GM12864 (cell line): ENCODE measurements around the gene BNIP3.

ENCODE experiments used
- DNase-seq: peaks from one replicate; pipeline ENCODE4 v3.0.0-alpha.2; 2011; ENCODE audit warnings: low read depth
- H3K4me3 ChIP-seq: 2 replicates; pipeline ENCODE4 v1.5.1; 2011; ENCODE audit warnings: mild to moderate bottlenecking, low read depth, low read length, control low read depth
- CTCF ChIP-seq: IDR thresholded peaks from 2 replicates; pipeline ENCODE4 v1.5.1; 2011; ENCODE audit warnings: low read depth, mild to moderate bottlenecking, moderate library complexity, low read length, control low read depth, inconsistent platforms; ENCODE audit errors: missing control alignments

Gene BNIP3, protein sequence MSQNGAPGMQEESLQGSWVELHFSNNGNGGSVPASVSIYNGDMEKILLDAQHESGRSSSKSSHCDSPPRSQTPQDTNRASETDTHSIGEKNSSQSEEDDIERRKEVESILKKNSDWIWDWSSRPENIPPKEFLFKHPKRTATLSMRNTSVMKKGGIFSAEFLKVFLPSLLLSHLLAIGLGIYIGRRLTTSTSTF

GRCh38 chr10:131981429-131982184, at the start of gene BNIP3:
BNIP3 (minus strand) TSS chr10:131981923; CDS start chr10:131981806, 117 bp downstream.
- peak; percentile 66 for DNase-seq
- H3K4me3 ChIP-seq = peak within 1 kb of the TSS; percentile 96
- TF ChIP-seq CTCF = no peak

DNA sequence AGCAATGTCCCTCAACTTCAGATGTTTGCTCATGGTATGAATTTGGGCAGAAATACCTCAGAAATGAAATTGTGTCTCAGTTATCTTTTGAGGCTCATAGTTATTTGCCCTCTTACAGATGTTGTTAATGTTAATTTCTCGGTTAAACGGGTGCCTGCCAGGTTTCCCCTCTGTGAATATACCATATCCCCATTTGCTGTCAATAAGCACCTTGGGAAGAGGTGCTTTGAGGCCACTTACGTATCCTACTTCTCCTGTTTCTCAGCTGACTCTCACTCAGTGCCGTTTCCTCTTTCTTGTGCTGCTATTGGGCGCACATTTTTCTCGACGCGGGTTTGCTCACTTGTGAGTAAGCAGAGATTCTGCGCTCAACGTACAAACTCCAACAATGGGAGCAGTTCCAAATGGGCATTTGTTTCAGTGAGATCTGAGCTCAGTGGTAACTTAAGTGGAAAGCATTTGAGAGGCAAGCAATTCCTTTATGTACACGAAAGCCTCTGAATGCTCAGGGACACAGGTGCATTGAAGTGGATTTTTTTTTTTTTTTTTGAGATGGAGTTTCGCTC, 49.3 kb upstream of the BNIP3 start:
- TF ChIP-seq CTCF = no peak
- H3K4me3 ChIP-seq = no peak overlapping the region
- DNase-seq = no peak

DNA sequence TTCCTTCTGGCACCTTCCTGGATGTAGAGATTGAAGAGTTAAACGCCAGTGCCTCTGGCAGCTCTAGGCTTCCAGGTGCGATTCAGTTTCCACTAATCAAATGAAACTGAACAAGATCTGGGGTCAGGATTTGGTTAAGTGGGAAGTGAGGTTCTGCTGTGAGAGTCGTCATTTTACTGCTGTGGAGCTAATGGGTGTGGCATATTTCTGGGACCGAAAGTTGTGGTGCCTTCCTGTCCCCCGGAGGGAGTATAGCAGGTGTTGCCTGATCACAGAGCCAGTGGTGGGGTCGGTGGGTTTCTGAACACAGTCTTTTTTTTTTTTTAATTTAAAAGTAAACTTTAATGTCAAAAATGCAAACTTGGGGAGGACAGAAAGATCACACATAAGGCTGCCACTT, 47.0 kb upstream of the BNIP3 start:
- DNase-seq = no peak
- H3K4me3 ChIP-seq = no peak overlapping the region
- TF ChIP-seq CTCF = no peak

DNA sequence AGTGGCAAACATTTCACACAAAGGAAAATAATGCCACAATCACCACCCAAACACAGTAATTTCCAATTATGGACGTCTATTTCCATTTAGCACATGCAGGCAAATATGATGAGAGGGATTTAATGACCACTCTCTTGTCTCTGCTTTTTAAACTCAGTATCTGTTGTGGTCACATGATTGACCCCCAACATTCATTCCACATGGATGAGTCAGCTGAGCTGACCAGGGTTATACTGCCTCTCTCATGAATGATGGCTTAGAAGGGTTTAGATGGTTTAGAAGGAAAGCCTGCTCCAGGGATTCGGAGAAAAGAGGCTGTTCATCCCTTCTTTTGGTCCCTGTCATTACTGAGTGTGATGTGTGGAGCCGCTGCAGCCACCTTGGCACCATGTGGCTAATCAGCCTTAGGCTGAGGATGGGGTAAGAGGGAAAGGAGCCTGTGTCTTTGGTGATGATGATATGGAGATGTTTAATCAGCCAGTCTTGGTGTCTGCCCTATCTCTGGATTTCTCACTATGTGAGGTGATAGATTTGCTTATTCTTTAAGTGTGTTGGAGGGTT, 45.8 kb upstream of the BNIP3 start:
- TF ChIP-seq CTCF = no peak
- H3K4me3 ChIP-seq = no peak overlapping the region
- no peak for DNase-seq

DNA sequence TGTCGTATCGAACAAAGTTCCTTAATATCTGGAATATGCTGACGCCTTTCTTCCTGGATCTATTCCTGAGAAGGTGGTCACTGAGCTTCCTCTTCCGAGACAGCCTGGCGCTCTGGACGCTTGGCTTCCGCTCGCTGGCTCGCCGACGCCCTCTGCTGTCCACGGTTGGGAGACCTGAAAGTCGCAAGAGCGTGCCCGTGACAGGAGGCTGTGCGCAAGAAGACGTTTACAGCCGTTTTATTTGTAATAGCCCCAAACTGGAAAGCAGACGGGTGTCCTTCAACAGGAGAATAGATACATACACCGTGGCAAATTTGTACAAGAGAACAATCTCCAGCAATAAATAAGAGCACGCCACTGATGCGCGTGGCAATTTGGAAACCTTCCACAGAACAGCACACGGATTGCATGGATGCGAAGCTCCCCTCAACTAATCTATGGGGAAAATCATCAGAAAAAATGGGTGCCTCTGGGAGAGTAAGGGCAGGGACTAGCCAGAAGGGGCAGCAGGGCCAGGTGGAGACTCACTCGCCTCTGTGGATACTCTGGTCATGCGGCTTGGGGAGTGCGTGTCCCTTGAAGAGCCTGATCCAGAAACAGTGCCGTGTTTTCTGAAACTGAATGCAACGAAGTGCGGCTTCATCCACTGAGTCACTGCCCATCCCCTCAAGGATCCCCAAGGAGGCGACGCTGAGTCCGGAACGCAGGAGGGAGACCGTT, 41.5 kb upstream of the BNIP3 start:
- peak; percentile 10 for DNase-seq
- no peak overlapping the region for H3K4me3 ChIP-seq
- TF ChIP-seq CTCF = peak; percentile 89

- no peak overlapping the region for H3K4me3 ChIP-seq
- no peak for DNase-seq
- no peak for TF ChIP-seq CTCF
These were observed 40.5 kb upstream of the BNIP3 start for GRCh38 chr10:132022241-132022640.
